ENCODE data around the gene ACAP2.

ACAP2 gene

DNA sequence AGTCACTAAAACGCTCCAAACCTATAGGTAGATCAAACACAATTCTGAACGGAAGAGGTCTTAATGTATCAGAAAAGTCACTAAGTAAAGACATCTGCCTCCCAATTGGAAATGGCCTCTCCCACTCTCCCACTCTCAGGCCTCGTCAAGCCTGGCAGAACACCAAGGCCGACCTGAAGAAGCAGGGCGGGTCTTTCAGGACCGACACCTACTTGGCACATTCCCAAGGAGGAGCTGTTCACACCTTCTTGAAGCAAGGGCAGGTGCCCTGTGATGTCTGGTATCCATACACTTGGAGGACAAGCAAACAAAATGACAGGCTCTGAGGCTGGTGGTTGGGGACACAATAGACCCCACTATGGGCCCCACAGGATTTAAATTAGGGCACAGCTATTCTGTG lies 201.9 kb downstream of the ACAP2 start:
- CTCF ChIA-PET: no interaction called here
- TF ChIP-seq SP1 (IDR thresholded peaks at IDR 0.05) (no peak), NFRKB (IDR thresholded peaks at IDR 0.05) (no peak), LEF1 (IDR thresholded peaks at IDR 0.05; ENCODE audit: borderline replicate concordance) (no peak), SUZ12 (IDR thresholded peaks at IDR 0.05) (no peak), ARNT (IDR thresholded peaks at IDR 0.05) (no peak), TARDBP (IDR thresholded peaks at IDR 0.05) (no peak), ELF4 (IDR thresholded peaks at IDR 0.05) (no peak), HDGF (IDR thresholded peaks at IDR 0.05; ENCODE audit: borderline replicate concordance) (no peak), ZNF384 (IDR thresholded peaks at IDR 0.05) (no peak), CTBP1 (IDR thresholded peaks at IDR 0.05; ENCODE audit: borderline replicate concordance) (no peak), FOXA1 (IDR thresholded peaks at IDR 0.05) (no peak), FOXK2 (IDR thresholded peaks at IDR 0.05) (no peak), BHLHE40 (IDR thresholded peaks at IDR 0.05; ENCODE audit: borderline replicate concordance) (no peak), FOXM1 (IDR thresholded peaks at IDR 0.05; ENCODE audit: borderline replicate concordance) (no peak), L3MBTL2 (conservative IDR thresholded peaks at IDR 0.05) (no peak)
- TF ChIP-seq, protein P1, sequence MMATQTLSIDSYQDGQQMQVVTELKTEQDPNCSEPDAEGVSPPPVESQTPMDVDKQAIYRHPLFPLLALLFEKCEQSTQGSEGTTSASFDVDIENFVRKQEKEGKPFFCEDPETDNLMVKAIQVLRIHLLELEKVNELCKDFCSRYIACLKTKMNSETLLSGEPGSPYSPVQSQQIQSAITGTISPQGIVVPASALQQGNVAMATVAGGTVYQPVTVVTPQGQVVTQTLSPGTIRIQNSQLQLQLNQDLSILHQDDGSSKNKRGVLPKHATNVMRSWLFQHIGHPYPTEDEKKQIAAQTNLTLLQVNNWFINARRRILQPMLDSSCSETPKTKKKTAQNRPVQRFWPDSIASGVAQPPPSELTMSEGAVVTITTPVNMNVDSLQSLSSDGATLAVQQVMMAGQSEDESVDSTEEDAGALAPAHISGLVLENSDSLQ (IDR thresholded peaks at IDR 0.05): no peak
- POLR2A ChIA-PET: no interaction called here
- DNase-seq (ENCODE audit: extremely low spot score): no peak

- TF ChIP-seq SUZ12 (IDR thresholded peaks at IDR 0.05) (no peak), L3MBTL2 (conservative IDR thresholded peaks at IDR 0.05) (no peak), LEF1 (IDR thresholded peaks at IDR 0.05; ENCODE audit: borderline replicate concordance) (no peak), HDGF (IDR thresholded peaks at IDR 0.05; ENCODE audit: borderline replicate concordance) (no peak)
- CTCF ChIA-PET: no interaction called here
- DNase-seq (ENCODE audit: extremely low spot score): no peak
- POLR2A ChIA-PET: no interaction called here
Measured at GRCh38 chr3:195240171-195240701, 202.6 kb downstream of the ACAP2 start.

- ChIA-PET POLR2A (no interaction called here), CTCF (no interaction called here)
- TF ChIP-seq ARNT (IDR thresholded peaks at IDR 0.05) (no peak), BHLHE40 (IDR thresholded peaks at IDR 0.05; ENCODE audit: borderline replicate concordance) (no peak)
- TF ChIP-seq, protein P1 (IDR thresholded peaks at IDR 0.05): no peak
Measured at GRCh38 chr3:195239121-195239520, 203.7 kb downstream of the ACAP2 start.

DNA sequence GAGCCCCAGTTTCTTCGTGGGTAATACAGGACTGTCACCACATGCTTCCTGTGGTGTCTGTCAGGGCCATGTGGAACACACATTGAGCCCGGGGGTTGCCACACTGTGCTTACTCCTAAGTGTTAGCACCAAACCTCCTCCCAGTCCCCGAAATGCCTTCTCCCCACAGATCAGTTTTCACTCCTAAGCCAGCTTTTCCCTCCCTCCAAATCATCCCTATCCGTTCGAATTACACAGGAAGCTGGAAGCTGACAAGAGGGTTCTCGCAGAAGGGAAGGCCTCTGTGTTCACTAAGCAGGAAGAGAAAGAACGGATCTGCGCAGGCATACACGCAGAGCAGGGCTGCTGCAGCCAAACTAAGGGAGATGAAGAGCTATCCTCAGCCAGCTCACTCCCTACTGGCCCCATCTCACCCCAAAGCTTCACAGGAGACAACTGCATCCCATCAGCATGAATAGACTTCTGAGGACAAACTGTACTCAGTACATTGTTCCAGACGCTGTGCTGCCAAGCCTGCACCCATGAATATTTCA lies 204.2 kb downstream of the ACAP2 start:
- CTCF ChIA-PET: no interaction called here
- DNase-seq (ENCODE audit: extremely low spot score): no peak
- POLR2A ChIA-PET: no interaction called here
- TF ChIP-seq ELF4 (IDR thresholded peaks at IDR 0.05) (no peak), FOXA1 (IDR thresholded peaks at IDR 0.05) (no peak)

More at GRCh38 chr3:195239121-195239520, 203.7 kb downstream of the ACAP2 start:
- DNase-seq (ENCODE audit: extremely low spot score): no peak

DNA sequence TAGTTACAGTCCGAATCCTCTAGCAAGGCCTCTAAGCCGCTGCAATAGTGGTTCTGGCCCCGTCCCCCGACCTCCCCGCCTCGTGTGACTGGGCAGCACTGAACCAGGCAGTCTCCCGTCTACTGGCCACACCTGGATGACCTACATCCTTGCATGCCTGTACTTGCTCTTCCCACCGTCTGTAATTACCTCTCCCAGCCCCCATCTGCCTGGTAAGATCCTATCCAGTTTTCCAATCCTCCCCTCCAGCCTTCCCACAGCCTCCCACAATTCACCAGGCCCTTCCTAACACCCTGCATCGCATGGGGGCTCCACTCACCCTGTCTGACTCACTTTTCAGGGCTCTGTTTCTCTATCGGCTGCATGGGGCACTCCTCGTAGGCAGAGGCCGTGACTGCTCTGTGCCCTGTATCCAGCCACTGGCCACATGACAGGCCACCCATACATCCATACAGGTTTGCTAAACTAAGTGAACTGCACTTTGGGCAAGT lies 204.7 kb downstream of the ACAP2 start:
- ChIA-PET CTCF (no interaction called here), POLR2A (no interaction called here)
- no peak for TF ChIP-seq ELF4 (IDR thresholded peaks at IDR 0.05)
- no peak for TF ChIP-seq FOXM1 (IDR thresholded peaks at IDR 0.05; ENCODE audit: borderline replicate concordance)
- no peak for TF ChIP-seq ARNT (IDR thresholded peaks at IDR 0.05)
- TF ChIP-seq SUZ12 (IDR thresholded peaks at IDR 0.05): no peak
- no peak for TF ChIP-seq L3MBTL2 (conservative IDR thresholded peaks at IDR 0.05)
- DNase-seq (ENCODE audit: extremely low spot score): no peak

- TF ChIP-seq ARNT (IDR thresholded peaks at IDR 0.05): no peak
- TF ChIP-seq SUZ12 (IDR thresholded peaks at IDR 0.05): no peak
- TF ChIP-seq FOXM1 (IDR thresholded peaks at IDR 0.05; ENCODE audit: borderline replicate concordance): no peak
- no peak for TF ChIP-seq NFRKB (IDR thresholded peaks at IDR 0.05)
- TF ChIP-seq BHLHE40 (IDR thresholded peaks at IDR 0.05; ENCODE audit: borderline replicate concordance): no peak
- no peak for TF ChIP-seq HDGF (IDR thresholded peaks at IDR 0.05; ENCODE audit: borderline replicate concordance)
- DNase-seq (ENCODE audit: extremely low spot score): no peak
- ChIA-PET CTCF (no interaction called here), POLR2A (no interaction called here)
Measured at GRCh38 chr3:195236801-195237570, 205.8 kb downstream of the ACAP2 start.

DNA sequence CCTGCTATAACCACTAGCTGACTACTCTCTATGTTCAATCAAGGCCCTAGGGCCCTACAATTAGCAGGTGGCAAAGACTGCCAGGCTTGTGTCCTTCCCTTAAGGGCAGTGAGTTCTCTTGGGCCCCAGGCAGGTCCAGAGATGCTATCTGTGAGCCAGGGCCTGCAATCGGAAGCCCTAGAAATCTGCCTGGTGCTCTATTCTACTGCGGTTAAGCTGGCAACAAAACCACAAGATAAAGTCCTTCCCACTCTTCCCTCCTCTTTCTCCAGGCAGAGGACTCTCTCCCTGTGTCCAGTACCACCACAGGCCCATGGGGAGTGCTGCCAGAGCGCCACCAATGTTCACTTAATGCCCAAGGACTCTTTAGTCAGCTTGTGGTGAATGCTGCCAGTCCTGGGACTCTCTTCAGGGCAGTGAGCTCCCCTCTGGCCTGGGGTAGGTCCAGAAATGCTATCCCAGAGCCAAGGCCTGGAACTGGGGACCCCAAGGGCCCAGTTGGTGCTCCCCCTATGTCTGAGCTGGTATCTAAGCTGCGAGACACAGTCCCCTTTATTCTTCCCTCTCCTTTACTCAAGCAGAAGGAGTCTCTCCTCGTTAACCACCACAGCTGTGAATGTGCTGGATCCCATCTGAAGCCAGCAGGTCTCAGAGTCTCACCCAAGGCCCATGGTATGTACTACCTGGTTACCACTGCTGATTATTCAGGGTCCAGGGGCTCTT lies 206.6 kb downstream of the ACAP2 start:
- ChIA-PET CTCF (no interaction called here), POLR2A (no interaction called here)
- TF ChIP-seq SUZ12 (IDR thresholded peaks at IDR 0.05): no peak
- TF ChIP-seq ELF4 (IDR thresholded peaks at IDR 0.05): no peak
- TF ChIP-seq TARDBP (IDR thresholded peaks at IDR 0.05): no peak
- no peak for TF ChIP-seq ARNT (IDR thresholded peaks at IDR 0.05)
- TF ChIP-seq FOXA1 (IDR thresholded peaks at IDR 0.05): no peak
- TF ChIP-seq NFRKB (IDR thresholded peaks at IDR 0.05): no peak
- no peak for TF ChIP-seq CTBP1 (IDR thresholded peaks at IDR 0.05; ENCODE audit: borderline replicate concordance)
- TF ChIP-seq LEF1 (IDR thresholded peaks at IDR 0.05; ENCODE audit: borderline replicate concordance): no peak
- TF ChIP-seq FOXK2 (IDR thresholded peaks at IDR 0.05): no peak
- TF ChIP-seq, protein P1 (IDR thresholded peaks at IDR 0.05): no peak
- no peak for TF ChIP-seq SP1 (IDR thresholded peaks at IDR 0.05)
- TF ChIP-seq BHLHE40 (IDR thresholded peaks at IDR 0.05; ENCODE audit: borderline replicate concordance): no peak
- no peak for TF ChIP-seq L3MBTL2 (conservative IDR thresholded peaks at IDR 0.05)
- no peak for TF ChIP-seq ZNF384 (IDR thresholded peaks at IDR 0.05)
- TF ChIP-seq HDGF (IDR thresholded peaks at IDR 0.05; ENCODE audit: borderline replicate concordance): no peak
- no peak for TF ChIP-seq FOXM1 (IDR thresholded peaks at IDR 0.05; ENCODE audit: borderline replicate concordance)
- DNase-seq (ENCODE audit: extremely low spot score): no peak

Measured in HEK293T (cell line).